HepG2 (cell line): ENCODE results near the gene MTA3. TPM values are rescaled to one million over a fixed set of nuclear protein-coding genes. Genes with fewer than 3 reads are reported as not detected.

ENCODE experiments used
- ATAC-seq: fragments of 200-7000 bp; cut with Tn5 transposase; 3 replicates; pipeline ENCODE4 v1.9.1; 2020; ENCODE audit warnings: mild to moderate bottlenecking, moderate library complexity
- BruUV-seq: library from RNA; stranded (reverse); fragments of 400-500 nt; replicated peaks from 2 replicates; lab custom pipeline; 2021; lab: Mats Ljungman, UMichigan
- CTCF ChIA-PET: fragments of 300-600 bp; formaldehyde crosslinking; extraction: SDS; loops from one replicate; lab custom pipeline; 2021; ENCODE audit warnings: low total read pairs, inconsistent platforms, low intra/inter-chr PET ratio; lab: Yijun Ruan, JAX
- POLR2A ChIA-PET: fragments of 350-600 bp; sonication (Branson Sonifier 250); formaldehyde crosslinking; loops from one replicate; lab custom pipeline; 2020; ENCODE audit warnings: antibody characterized with exemption, inconsistent platforms; lab: Yijun Ruan, JAX
- DNase-seq: peaks from one replicate; pipeline ENCODE4 v3.0.0-alpha.2; 2015; ENCODE audit warnings: low spot score
- FAIRE-seq: peaks from 3 replicates; lab custom pipeline; 2011; peaks lifted over from hg19 to GRCh38; lab: Jason Lieb, UNC
- H2AFZ ChIP-seq: one replicate; pipeline ENCODE4 v1.6.1; 2011; ENCODE audit warnings: low read length, inconsistent platforms
- H3K27ac ChIP-seq: fragments of 300-600 bp; 3 replicates; pipeline ENCODE4 v1.8.0; 2011; ENCODE audit warnings: mixed run types, mild to moderate bottlenecking, mixed read lengths, low read length, inconsistent platforms; ENCODE audit not compliant: insufficient read depth; ENCODE audit errors: extremely low read length
- H3K27me3 ChIP-seq, 2 experiments: fragments of 200-600 bp in 1 of 2; 2 replicates in 1 of 2; 3 replicates in 1 of 2; pipeline versions ENCODE4 v1.6.0 to v1.8.0; 2011; ENCODE audit warnings: low read length in 2 of 2, mild to moderate bottlenecking in 2 of 2, moderate library complexity in 2 of 2, inconsistent platforms in 1 of 2; ENCODE audit not compliant: insufficient read depth in 2 of 2, control insufficient read depth in 1 of 2
- H3K36me3 ChIP-seq, 2 experiments: fragments of 200-600 bp in 1 of 2; replicated peaks in 1 of 2; 2 replicates in 1 of 2; 3 replicates in 1 of 2; pipeline versions ENCODE4 v1.5.1 to v1.8.0; 2011; ENCODE audit warnings: low read length in 2 of 2, inconsistent platforms in 1 of 2; ENCODE audit not compliant: insufficient read depth in 2 of 2, control insufficient read depth in 1 of 2
- H3K4me1 ChIP-seq: 2 replicates; pipeline ENCODE4 v1.5.1; 2012; ENCODE audit warnings: low read length, inconsistent platforms; ENCODE audit not compliant: insufficient read depth
- H3K4me2 ChIP-seq: 2 replicates; pipeline ENCODE4 v1.6.0; 2011; ENCODE audit warnings: low read depth, low read length, inconsistent platforms
- H3K4me3 ChIP-seq, 3 experiments: fragments of 200-600 bp in 1 of 3; sonication (generic), shearing (Covaris generic) in 1 of 3; replicated peaks in 1 of 3; 2 replicates each; pipeline ENCODE4 v1.5.1; 2011 to 2016; ENCODE audit warnings: low read length in 3 of 3, inconsistent platforms in 2 of 3, low read depth in 2 of 3, mild to moderate bottlenecking in 2 of 3, control low read depth in 1 of 3, mixed read lengths in 1 of 3; ENCODE audit not compliant: insufficient read depth in 1 of 3
- H3K79me2 ChIP-seq: one replicate; pipeline ENCODE4 v1.6.1; 2011; ENCODE audit warnings: low read length, inconsistent platforms; ENCODE audit not compliant: insufficient read depth
- H3K9ac ChIP-seq: 2 replicates; pipeline ENCODE4 v1.6.0; 2011; ENCODE audit warnings: mild to moderate bottlenecking, low read depth, low read length, inconsistent platforms; ENCODE audit not compliant: insufficient read depth
- H3K9me3 ChIP-seq: 2 replicates; pipeline ENCODE4 v1.5.1; 2012; ENCODE audit warnings: mild to moderate bottlenecking, low read length
- H4K20me1 ChIP-seq: 2 replicates; pipeline ENCODE4 v1.6.0; 2011; ENCODE audit warnings: inconsistent platforms, mild to moderate bottlenecking, low read length, moderate library complexity; ENCODE audit not compliant: insufficient read depth
- AGO2 ChIP-seq: fragments of 200-400 bp; formaldehyde crosslinking; optimal IDR thresholded peaks from 2 replicates; pipeline ENCODE3; 2017; ENCODE audit warnings: mild to moderate bottlenecking, low read depth, low read length, moderate library complexity
- KLF6 ChIP-seq: IDR thresholded peaks from 2 replicates; pipeline ENCODE4 v1.8.0; 2016; ENCODE audit warnings: missing biosample characterization, missing genetic modification reagents
- MAFK ChIP-seq, 2 experiments: IDR thresholded peaks in 1 of 2; conservative IDR thresholded peaks in 1 of 2; 2 replicates each; pipeline ENCODE4 v1.6.1; 2011; ENCODE audit warnings: improper control_type of control experiment in 2 of 2, low read length in 2 of 2
- ZNF234 ChIP-seq: sonication (generic); formaldehyde crosslinking; conservative IDR thresholded peaks from 2 replicates; pipeline ENCODE4 v1.5.1; 2020; ENCODE audit warnings: mild to moderate bottlenecking, missing genetic modification reagents
- ZNF274 ChIP-seq: sonication (generic); formaldehyde crosslinking; IDR thresholded peaks from 2 replicates; pipeline ENCODE4 v1.5.1; 2020; ENCODE audit warnings: mild to moderate bottlenecking, missing genetic modification reagents
- ZNF333 ChIP-seq: sonication (generic); formaldehyde crosslinking; IDR thresholded peaks from 2 replicates; pipeline ENCODE4 v1.4.0; 2020; ENCODE audit warnings: mild to moderate bottlenecking, missing genetic modification reagents, borderline replicate concordance
- ZSCAN20 ChIP-seq: sonication (generic); formaldehyde crosslinking; IDR thresholded peaks from 2 replicates; pipeline ENCODE4 v1.4.0; 2020; ENCODE audit warnings: missing genetic modification reagents, mild to moderate bottlenecking, borderline replicate concordance
- WGBS: methylation state at CpG from one replicate; pipeline ENCODE4 v1.1.6; 2017; ENCODE audit warnings: low lambda C conversion rate; 5-methylcytosine and 5-hydroxymethylcytosine counted together
- in situ Hi-C: cut with HindIII; loops from 2 replicates; pipeline ENCODE4 v1.10.0; 2017; ENCODE audit warnings: low pct_unique_long_range_greater_than_20kb; ENCODE audit not compliant: extremely low pct_ligation_motif_present
- intact Hi-C: fragments of 100-400 bp; cut with micrococcal nuclease; formaldehyde crosslinking; loops from one replicate; pipeline ENCODE4 v1.10.0; 2022; ENCODE audit not compliant: unreplicated experiment
- polyA plus RNA-seq, 8 experiments: library from polyadenylated mRNA; depleted of rRNA in 3 of 8; stranded (reverse) in 7 of 8; unstranded in 1 of 8; fragments of >200 nt; fragmentation: Illumina TruSeq in 4 of 8; extraction: Trizol in 4 of 8; gene quantifications; 2 replicates each; pipeline versions ENCODE4 v1.2.1 to v1.2.3, GENCODE V29; 2011 to 2016; ENCODE audit warnings: low read depth in 4 of 8, missing spikeins in 1 of 8, mixed read lengths in 1 of 8; ENCODE audit not compliant: insufficient read depth in 1 of 8
- total RNA-seq, 5 experiments: library from RNA; depleted of rRNA; stranded (reverse); fragments of >200 nt; fragmentation: Illumina TruSeq; extraction: Trizol; gene quantifications; 2 replicates each; pipeline ENCODE4 v1.2.3, GENCODE V29; 2016; ENCODE audit warnings: low read depth in 1 of 5
- TF ChIP-seq, protein P1 (sequence below): sonication (generic); formaldehyde crosslinking; IDR thresholded peaks from 2 replicates; pipeline ENCODE4 v1.4.0; 2020; ENCODE audit warnings: missing genetic modification reagents
- TF ChIP-seq, protein P2 (sequence below), 2 experiments: fragments of 450-650 bp in 1 of 2; sonication (generic) in 1 of 2; formaldehyde crosslinking; IDR thresholded peaks; 2 replicates each; pipeline versions ENCODE4 v1.5.0 to v1.8.0; 2020 to 2022; ENCODE audit warnings: mild to moderate bottlenecking in 1 of 2, missing genetic modification reagents in 1 of 2
- TF ChIP-seq, protein P3 (sequence below): sonication (generic); formaldehyde crosslinking; conservative IDR thresholded peaks from 2 replicates; pipeline ENCODE4 v1.8.1; 2023; ENCODE audit warnings: missing genetic modification reagents

MTA3 gene
- total and polyA plus RNA-seq, 2 of the 13 experiments (the other 11 are each of a cell fraction or from before 2014, with no cell fraction given): 48.8 to 77.8 TPM

DNA sequence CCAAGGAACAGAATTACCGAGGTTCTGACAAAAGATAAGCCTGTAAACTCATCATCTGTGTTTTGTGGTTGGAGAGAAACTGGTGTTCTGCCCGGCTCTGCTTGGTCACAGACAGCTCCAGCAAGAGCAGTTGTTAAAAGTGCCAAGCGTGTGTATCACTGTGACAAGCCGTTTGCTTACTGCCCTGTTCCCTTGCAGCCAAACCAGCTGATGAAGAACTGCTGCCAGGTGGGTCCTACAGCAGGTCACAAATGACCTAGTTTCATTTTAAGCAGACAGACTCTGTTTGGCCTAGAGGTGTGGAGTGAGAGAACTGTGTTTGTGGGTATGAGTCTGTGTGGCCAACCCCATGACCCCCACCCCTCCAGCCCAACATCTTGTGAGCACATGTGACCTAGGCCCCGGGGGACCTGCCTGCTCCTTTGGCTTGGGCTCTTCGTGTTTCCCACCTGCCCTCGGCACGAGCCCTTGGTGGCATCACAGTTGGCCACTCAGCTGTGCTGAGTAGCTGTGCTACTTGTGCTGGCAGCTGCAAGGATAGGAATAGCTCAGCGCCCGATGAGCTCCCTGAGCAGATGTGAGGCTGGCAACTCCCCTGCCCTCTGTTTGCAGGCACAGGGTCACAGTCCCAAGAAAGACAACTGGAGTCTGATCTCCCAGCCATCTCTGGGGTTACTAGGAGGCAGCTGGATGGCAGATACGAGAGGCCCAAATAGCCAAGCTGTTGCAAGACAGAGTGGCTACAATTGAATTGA is 185.8 kb downstream of the MTA3 start:
- Histone ChIP-seq H3K4me2 (no peak overlapping the region), H3K79me2 (no peaks in the 10 kb centered on the region), H3K27ac (no peak overlapping the region), H3K27me3 (no peaks in the 10 kb centered on the region), H3K9me3 (no peaks in the 10 kb centered on the region), H3K9ac (no peak overlapping the region), H3K4me1 (peaks cover 16% of the 10 kb centered on the region), H3K4me3 (no peak overlapping the region), H2AFZ (no peak overlapping the region), H3K36me3 (no peaks in the 10 kb centered on the region; a peak in 1 of 5 replicates), H4K20me1 (no peaks in the 10 kb centered on the region)
- WGBS: 86% methylated on average over 11 of the region's 11 CpGs
- FAIRE-seq (no peak), ATAC-seq (no peak), DNase-seq (no peak)
- POLR2A ChIA-PET: no interaction called here
- no TSS peak for BruUV-seq
- intact Hi-C loops: no loop called here
- TF ChIP-seq, protein P1, sequence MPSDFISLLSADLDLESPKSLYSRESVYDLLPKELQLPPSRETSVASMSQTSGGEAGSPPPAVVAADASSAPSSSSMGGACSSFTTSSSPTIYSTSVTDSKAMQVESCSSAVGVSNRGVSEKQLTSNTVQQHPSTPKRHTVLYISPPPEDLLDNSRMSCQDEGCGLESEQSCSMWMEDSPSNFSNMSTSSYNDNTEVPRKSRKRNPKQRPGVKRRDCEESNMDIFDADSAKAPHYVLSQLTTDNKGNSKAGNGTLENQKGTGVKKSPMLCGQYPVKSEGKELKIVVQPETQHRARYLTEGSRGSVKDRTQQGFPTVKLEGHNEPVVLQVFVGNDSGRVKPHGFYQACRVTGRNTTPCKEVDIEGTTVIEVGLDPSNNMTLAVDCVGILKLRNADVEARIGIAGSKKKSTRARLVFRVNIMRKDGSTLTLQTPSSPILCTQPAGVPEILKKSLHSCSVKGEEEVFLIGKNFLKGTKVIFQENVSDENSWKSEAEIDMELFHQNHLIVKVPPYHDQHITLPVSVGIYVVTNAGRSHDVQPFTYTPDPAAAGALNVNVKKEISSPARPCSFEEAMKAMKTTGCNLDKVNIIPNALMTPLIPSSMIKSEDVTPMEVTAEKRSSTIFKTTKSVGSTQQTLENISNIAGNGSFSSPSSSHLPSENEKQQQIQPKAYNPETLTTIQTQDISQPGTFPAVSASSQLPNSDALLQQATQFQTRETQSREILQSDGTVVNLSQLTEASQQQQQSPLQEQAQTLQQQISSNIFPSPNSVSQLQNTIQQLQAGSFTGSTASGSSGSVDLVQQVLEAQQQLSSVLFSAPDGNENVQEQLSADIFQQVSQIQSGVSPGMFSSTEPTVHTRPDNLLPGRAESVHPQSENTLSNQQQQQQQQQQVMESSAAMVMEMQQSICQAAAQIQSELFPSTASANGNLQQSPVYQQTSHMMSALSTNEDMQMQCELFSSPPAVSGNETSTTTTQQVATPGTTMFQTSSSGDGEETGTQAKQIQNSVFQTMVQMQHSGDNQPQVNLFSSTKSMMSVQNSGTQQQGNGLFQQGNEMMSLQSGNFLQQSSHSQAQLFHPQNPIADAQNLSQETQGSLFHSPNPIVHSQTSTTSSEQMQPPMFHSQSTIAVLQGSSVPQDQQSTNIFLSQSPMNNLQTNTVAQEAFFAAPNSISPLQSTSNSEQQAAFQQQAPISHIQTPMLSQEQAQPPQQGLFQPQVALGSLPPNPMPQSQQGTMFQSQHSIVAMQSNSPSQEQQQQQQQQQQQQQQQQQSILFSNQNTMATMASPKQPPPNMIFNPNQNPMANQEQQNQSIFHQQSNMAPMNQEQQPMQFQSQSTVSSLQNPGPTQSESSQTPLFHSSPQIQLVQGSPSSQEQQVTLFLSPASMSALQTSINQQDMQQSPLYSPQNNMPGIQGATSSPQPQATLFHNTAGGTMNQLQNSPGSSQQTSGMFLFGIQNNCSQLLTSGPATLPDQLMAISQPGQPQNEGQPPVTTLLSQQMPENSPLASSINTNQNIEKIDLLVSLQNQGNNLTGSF (CRISPR knock-in tag): no peak
- in situ Hi-C loops: no loop called here
- CTCF ChIA-PET: no interaction called here

DNA sequence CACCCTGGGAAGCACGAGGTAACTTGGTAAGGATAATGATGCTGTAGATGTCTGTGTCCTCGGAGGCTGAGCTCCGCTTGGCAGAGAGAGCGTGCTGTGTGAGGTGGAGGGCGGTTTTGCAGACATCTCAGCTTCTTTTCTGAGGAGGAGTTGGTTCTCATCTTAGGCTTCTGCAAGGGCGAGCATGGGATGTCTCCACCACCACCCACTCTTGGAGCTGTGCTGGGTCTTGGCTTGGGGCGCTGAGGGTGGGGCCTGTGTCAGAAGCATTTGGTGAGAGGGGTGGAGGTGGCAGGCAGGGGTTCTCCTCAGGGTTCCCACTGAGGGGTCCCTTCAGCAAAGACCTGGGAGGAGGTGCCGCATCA is 186.3 kb downstream of the MTA3 start:
- Histone ChIP-seq H3K27ac (no peak overlapping the region), H4K20me1 (no peaks in the 10 kb centered on the region), H3K4me1 (peaks cover 16% of the 10 kb centered on the region), H3K36me3 (no peaks in the 10 kb centered on the region; a peak in 1 of 5 replicates), H3K4me3 (no peak overlapping the region), H3K27me3 (no peaks in the 10 kb centered on the region), H3K4me2 (no peak overlapping the region), H3K79me2 (no peaks in the 10 kb centered on the region), H3K9ac (no peak overlapping the region), H2AFZ (no peak overlapping the region), H3K9me3 (no peaks in the 10 kb centered on the region)
- WGBS: 83% methylated on average over 8 of the region's 8 CpGs
- CTCF ChIA-PET: no interaction called here
- no peak for FAIRE-seq
- ATAC-seq: no peak
- intact Hi-C loops (no loop called here), in situ Hi-C loops (no loop called here)
- BruUV-seq: no TSS peak
- no peak for DNase-seq
- POLR2A ChIA-PET: no interaction called here
- TF ChIP-seq, protein P2, sequence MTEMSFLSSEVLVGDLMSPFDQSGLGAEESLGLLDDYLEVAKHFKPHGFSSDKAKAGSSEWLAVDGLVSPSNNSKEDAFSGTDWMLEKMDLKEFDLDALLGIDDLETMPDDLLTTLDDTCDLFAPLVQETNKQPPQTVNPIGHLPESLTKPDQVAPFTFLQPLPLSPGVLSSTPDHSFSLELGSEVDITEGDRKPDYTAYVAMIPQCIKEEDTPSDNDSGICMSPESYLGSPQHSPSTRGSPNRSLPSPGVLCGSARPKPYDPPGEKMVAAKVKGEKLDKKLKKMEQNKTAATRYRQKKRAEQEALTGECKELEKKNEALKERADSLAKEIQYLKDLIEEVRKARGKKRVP (CRISPR knock-in tag; IDR thresholded peaks at IDR 0.05): no peak
- TF ChIP-seq KLF6 (CRISPR knock-in tag) (no peak), ZSCAN20 (no peak), ZNF234 (CRISPR knock-in tag) (no peak), MAFK (conservative IDR thresholded peaks at IDR 0.05 in 1 of 2, IDR thresholded peaks at IDR 0.05 in 1 of 2; ENCODE audit: low read length in 2 of 2) (no peak), ZNF333 (CRISPR knock-in tag) (no peak), ZNF274 (CRISPR knock-in tag) (no peak), AGO2 (no peak)
- TF ChIP-seq, protein P3, sequence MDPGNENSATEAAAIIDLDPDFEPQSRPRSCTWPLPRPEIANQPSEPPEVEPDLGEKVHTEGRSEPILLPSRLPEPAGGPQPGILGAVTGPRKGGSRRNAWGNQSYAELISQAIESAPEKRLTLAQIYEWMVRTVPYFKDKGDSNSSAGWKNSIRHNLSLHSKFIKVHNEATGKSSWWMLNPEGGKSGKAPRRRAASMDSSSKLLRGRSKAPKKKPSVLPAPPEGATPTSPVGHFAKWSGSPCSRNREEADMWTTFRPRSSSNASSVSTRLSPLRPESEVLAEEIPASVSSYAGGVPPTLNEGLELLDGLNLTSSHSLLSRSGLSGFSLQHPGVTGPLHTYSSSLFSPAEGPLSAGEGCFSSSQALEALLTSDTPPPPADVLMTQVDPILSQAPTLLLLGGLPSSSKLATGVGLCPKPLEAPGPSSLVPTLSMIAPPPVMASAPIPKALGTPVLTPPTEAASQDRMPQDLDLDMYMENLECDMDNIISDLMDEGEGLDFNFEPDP (CRISPR knock-in tag): no peak
